A549 (cell line): ENCODE data around the gene GPR63. TPM values are rescaled to one million over a fixed set of nuclear protein-coding genes. Genes with fewer than 3 reads are reported as not detected.

Experiments
- ATAC-seq, 2 experiments: fragments of 200-7000 bp in 1 of 2; fragments of >200 bp in 1 of 2; cut with Nextera tagmentation in 1 of 2; cut with Tn5 transposase in 1 of 2; 3 replicates each; pipeline versions ENCODE4 v1.8.0 to v1.9.1; 2018 to 2020; ENCODE audit warnings: mild to moderate bottlenecking in 1 of 2, moderate library complexity in 1 of 2
- CTCF ChIA-PET: fragments of 300-600 bp; sonication (Branson Sonifier 250); formaldehyde crosslinking; extraction: SDS; loops from one replicate; lab custom pipeline; 2021; ENCODE audit warnings: antibody characterized with exemption, inconsistent platforms; lab: Yijun Ruan, JAX
- POLR2A ChIA-PET: fragments of 350-600 bp; formaldehyde crosslinking; extraction: SDS; loops from one replicate; lab custom pipeline; 2021; ENCODE audit warnings: antibody characterized with exemption, inconsistent platforms; lab: Yijun Ruan, JAX
- DNase-seq, 2 experiments: peaks; one replicate each; pipeline versions ENCODE4 v3.0.0 to v3.0.0-alpha.2; 2011 to 2016; ENCODE audit warnings: low read depth in 1 of 2, low spot score in 1 of 2
- FAIRE-seq: peaks from 2 replicates; lab custom pipeline; 2011; peaks lifted over from hg19 to GRCh38; lab: Jason Lieb, UNC
- H3K27ac ChIP-seq, 2 experiments: fragments of >200 bp; sonication (Bioruptor Twin); formaldehyde crosslinking; 3 replicates each; pipeline ENCODE4 v1.5.1; 2016 to 2017
- H3K4me1 ChIP-seq: fragments of >200 bp; sonication (Bioruptor Twin); formaldehyde crosslinking; 3 replicates; pipeline ENCODE4 v1.6.1; 2016
- H3K4me2 ChIP-seq: fragments of >200 bp; sonication (Bioruptor Twin); formaldehyde crosslinking; 3 replicates; pipeline ENCODE4 v1.6.1; 2016
- H3K4me3 ChIP-seq: fragments of >200 bp; sonication (Bioruptor Twin); formaldehyde crosslinking; 3 replicates; pipeline ENCODE4 v1.5.1; 2016
- H3K9me3 ChIP-seq: fragments of >200 bp; sonication (Bioruptor Twin); formaldehyde crosslinking; 3 replicates; pipeline ENCODE4 v1.6.1; 2016
- FOSL2 ChIP-seq, 2 experiments: fragments of 450-650 bp in 1 of 2; fragments of >200 bp in 1 of 2; sonication (Bioruptor Twin) in 1 of 2; formaldehyde crosslinking; IDR thresholded peaks; 2 replicates each; pipeline versions ENCODE4 v1.5.0 to v1.6.1; 2016 to 2020; ENCODE audit warnings: mild to moderate bottlenecking in 1 of 2, moderate library complexity in 1 of 2
- HDAC2 ChIP-seq: fragments of 200-600 bp; sonication (generic); IDR thresholded peaks from 2 replicates; pipeline ENCODE4 v1.6.1; 2016
- NPAS2 ChIP-seq: fragments of 250-450 bp; sonication (Bioruptor Pico); IDR thresholded peaks from 2 replicates; pipeline ENCODE4 v1.8.0; 2022; ENCODE audit warnings: mild to moderate bottlenecking, moderate library complexity, borderline replicate concordance
- SMC3 ChIP-seq: fragments of >200 bp; sonication (Bioruptor Twin); formaldehyde crosslinking; IDR thresholded peaks from 3 replicates; pipeline ENCODE4 v1.6.1; 2018; ENCODE audit warnings: inconsistent platforms
- WGBS: methylation state at CpG from one replicate; pipeline ENCODE4 v1.1.6; 2017; ENCODE audit errors: missing lambda C conversion rate; 5-methylcytosine and 5-hydroxymethylcytosine counted together
- polyA plus RNA-seq, 4 experiments: library from polyadenylated mRNA; depleted of rRNA in 3 of 4; stranded (reverse); fragments of >200 nt; fragmentation: RNase III in 1 of 4; extraction: RNeasy Plus Mini Kit Qiagen cat#74134 plus additional on column Dnase treatment in 1 of 4; gene quantifications; 2 replicates in 3 of 4; 3 replicates in 1 of 4; pipeline ENCODE4 v1.2.3, GENCODE V29; 2011 to 2017
- TF ChIP-seq, protein P1 (sequence below): fragments of >200 bp; sonication (Bioruptor Twin); formaldehyde crosslinking; IDR thresholded peaks from 2 replicates; pipeline ENCODE4 v1.6.1; 2016

The GPR63 gene
- polyA plus RNA-seq, 2 of the 4 experiments (the other 2 are of a cell fraction) = 0.48 to 0.67 TPM

DNA sequence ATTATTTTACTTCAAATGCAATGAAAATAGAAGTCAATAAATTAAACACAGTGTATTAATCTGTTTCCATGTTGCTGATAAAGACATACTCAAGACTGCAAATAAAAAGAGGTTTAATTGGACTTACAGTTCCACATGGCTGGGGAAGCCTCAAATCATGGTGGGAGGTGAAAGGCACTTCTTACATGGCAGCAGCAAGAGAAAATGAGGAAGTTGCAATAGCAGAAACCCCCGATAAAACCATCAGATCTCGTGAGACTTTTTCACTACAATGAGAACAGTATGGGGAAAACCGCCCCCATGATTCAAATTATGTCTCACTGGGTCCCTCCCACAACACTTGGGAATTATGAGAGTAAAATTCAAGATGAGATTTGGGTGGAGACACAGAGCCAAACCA is 82.2 kb downstream of the GPR63 start (continued):
- TF ChIP-seq NPAS2 = no peak
- no peak for TF ChIP-seq SMC3
- TF ChIP-seq, protein P1, sequence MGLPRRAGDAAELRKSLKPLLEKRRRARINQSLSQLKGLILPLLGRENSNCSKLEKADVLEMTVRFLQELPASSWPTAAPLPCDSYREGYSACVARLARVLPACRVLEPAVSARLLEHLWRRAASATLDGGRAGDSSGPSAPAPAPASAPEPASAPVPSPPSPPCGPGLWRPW = no peak
- TF ChIP-seq FOSL2 (IDR thresholded peaks at IDR 0.05) = no peak
- TF ChIP-seq FOSL2 (CRISPR knock-in tag; IDR thresholded peaks at IDR 0.05) = no peak

DNA sequence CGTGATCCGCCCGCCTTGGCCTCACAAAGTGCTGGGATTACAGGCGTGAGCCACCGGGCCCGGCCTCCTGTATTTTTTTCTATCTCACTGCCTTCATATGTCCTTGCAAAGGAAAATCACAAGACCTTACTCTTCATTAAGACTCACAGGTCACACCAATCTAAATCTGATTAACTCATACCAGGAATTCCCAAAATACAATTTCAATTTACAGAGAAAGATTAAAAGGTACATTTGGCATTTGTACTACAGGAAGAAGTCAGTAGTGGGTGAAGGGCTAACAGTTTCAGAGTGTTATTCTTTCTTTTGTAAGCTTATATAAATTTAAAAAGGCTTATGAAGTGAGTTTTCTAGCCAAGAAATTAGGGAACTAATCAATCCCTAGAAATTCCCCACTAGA is 87.4 kb downstream of the GPR63 start:
- H3K4me2 ChIP-seq = no peak overlapping the region
- H3K4me3 ChIP-seq = no peak overlapping the region
- no peak overlapping the region for H3K27ac ChIP-seq
- DNase-seq = no peak
- no peaks in the 10 kb centered on the region for H3K4me1 ChIP-seq
- POLR2A ChIA-PET = interaction anchor here (0.6 kb wide), 1 partner anchor 95 kb away, joined by 3 read pairs; no protein-coding TSS in a partner anchor
- CTCF ChIA-PET = no interaction called here
- no peaks in the 10 kb centered on the region for H3K9me3 ChIP-seq
- no peak for ATAC-seq
- no peak for FAIRE-seq
- no peak for TF ChIP-seq HDAC2
- WGBS = 60% methylated on average over 6 of the region's 6 CpGs

Other genes with a start within 250 kb of the GPR63 start
- 55.4 and 58.7 TPM in 2 replicates for gene NDUFAF4, start 60.4 kb upstream of the GPR63 start, polyA plus RNA-seq (2011; rRNA removed)
- gene NDUFAF4, start 60.4 kb upstream of the GPR63 start, polyA plus RNA-seq (2017; fragmentation: RNase III; extraction: RNeasy Plus Mini Kit Qiagen cat#74134 plus additional on column Dnase treatment) = 34.8 to 45.3 TPM (median 37.9 TPM) in 3 replicates
- 0.13 and 0.23 TPM in 2 replicates for gene KLHL32, start 87.3 kb upstream of the GPR63 start, polyA plus RNA-seq (2011; rRNA removed)
- 0.04 to 0.08 TPM (median 0.05 TPM) in 3 replicates for gene KLHL32, start 87.3 kb upstream of the GPR63 start, polyA plus RNA-seq (2017; fragmentation: RNase III; extraction: RNeasy Plus Mini Kit Qiagen cat#74134 plus additional on column Dnase treatment)